Bronchial epithelial cell (primary cell): ENCODE results near the gene FAM171A1. TPM values are rescaled to one million over a fixed set of nuclear protein-coding genes. Genes with fewer than 3 reads are reported as not detected.
A peak's percentile ranks its signal among the peaks of the same experiment; 100 is the strongest.
"Not testable (repeated sequence)": the region's sequence is repeated elsewhere in the genome, so short reads cannot be mapped to it uniquely, and the experiment has no call there.

Source experiments
- DNase-seq: peaks from one replicate; pipeline ENCODE4 v3.0.0-alpha.2; 2010; ENCODE audit warnings: low read depth
- FAIRE-seq: peaks from 2 replicates; lab custom pipeline; 2011; peaks lifted over from hg19 to GRCh38; lab: Jason Lieb, UNC
- H3K27me3 ChIP-seq: 2 replicates; pipeline ENCODE4 v1.5.1; 2011; ENCODE audit warnings: low read length; ENCODE audit not compliant: control insufficient read depth, insufficient read depth
- H3K36me3 ChIP-seq: 2 replicates; pipeline ENCODE4 v1.5.1; 2011; ENCODE audit warnings: low read length; ENCODE audit not compliant: control insufficient read depth, insufficient read depth
- H3K4me3 ChIP-seq: 2 replicates; pipeline ENCODE4 v1.5.1; 2011; ENCODE audit warnings: mild to moderate bottlenecking, low read depth, low read length, control low read depth
- total RNA-seq: library from RNA; depleted of rRNA; stranded (reverse); fragments of >200 nt; gene quantifications from 2 replicates; pipeline ENCODE4 v1.2.1, GENCODE V29; 2014
- TF ChIP-seq, protein P1 (sequence below): IDR thresholded peaks from 2 replicates; pipeline ENCODE4 v1.5.1; 2011; ENCODE audit warnings: mild to moderate bottlenecking, moderate library complexity, low read length, control low read depth, inconsistent platforms; ENCODE audit not compliant: insufficient read depth, severe bottlenecking

The FAM171A1 gene
- total RNA-seq, 1 donor from 2014 or later = 2.6 TPM

DNA sequence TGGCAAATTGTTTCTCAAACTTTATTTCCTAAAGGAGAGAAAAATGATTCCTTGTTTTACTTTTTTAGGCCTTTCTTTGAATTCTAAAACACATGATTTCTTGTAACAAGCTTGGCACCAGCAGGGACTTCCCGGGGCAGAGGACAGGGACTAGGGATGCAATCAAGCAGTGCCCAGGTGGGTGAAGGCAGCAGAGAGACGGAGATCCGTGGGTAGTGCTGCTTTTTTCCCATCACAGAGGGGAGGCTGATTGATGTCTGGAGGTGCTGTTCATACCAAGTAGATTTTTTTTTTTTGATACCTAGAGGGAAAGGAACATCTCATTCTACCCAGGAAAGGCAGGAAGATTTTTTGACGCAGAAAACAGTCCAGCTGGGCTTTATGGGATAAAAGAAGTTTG is 91.9 kb downstream of the FAM171A1 start:
- DNase-seq = no peak
- TF ChIP-seq, protein P1, sequence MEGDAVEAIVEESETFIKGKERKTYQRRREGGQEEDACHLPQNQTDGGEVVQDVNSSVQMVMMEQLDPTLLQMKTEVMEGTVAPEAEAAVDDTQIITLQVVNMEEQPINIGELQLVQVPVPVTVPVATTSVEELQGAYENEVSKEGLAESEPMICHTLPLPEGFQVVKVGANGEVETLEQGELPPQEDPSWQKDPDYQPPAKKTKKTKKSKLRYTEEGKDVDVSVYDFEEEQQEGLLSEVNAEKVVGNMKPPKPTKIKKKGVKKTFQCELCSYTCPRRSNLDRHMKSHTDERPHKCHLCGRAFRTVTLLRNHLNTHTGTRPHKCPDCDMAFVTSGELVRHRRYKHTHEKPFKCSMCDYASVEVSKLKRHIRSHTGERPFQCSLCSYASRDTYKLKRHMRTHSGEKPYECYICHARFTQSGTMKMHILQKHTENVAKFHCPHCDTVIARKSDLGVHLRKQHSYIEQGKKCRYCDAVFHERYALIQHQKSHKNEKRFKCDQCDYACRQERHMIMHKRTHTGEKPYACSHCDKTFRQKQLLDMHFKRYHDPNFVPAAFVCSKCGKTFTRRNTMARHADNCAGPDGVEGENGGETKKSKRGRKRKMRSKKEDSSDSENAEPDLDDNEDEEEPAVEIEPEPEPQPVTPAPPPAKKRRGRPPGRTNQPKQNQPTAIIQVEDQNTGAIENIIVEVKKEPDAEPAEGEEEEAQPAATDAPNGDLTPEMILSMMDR = no peak
- H3K36me3 ChIP-seq = no peaks in the 10 kb centered on the region
- FAIRE-seq = no peak
- H3K27me3 ChIP-seq = no peaks in the 10 kb centered on the region
- H3K4me3 ChIP-seq = no peak overlapping the region

DNA sequence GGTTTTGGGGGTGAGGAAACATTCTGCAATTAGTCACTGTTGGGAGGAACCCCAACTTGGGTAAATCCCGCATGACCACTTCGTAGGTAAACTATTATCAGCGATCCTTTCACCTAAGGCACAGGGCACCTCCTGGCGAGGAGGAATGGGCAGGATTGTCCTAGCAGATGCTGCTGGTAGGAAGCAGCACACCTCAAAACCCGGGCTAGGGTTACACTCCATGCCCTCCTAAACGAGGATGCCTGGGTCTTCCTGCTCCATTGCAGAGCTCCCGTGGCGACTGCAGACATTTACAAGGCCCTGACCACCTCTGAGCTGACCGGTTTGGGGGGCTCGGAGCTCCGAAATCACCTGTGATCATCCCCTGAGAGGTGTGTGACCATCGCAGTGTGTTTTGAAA is 92.3 kb downstream of the FAM171A1 start:
- Histone ChIP-seq H3K4me3 (no peak overlapping the region), H3K36me3 (no peaks in the 10 kb centered on the region), H3K27me3 (no peaks in the 10 kb centered on the region)
- TF ChIP-seq, protein P1 = no peak
- DNase-seq = no peak
- no peak for FAIRE-seq

DNA sequence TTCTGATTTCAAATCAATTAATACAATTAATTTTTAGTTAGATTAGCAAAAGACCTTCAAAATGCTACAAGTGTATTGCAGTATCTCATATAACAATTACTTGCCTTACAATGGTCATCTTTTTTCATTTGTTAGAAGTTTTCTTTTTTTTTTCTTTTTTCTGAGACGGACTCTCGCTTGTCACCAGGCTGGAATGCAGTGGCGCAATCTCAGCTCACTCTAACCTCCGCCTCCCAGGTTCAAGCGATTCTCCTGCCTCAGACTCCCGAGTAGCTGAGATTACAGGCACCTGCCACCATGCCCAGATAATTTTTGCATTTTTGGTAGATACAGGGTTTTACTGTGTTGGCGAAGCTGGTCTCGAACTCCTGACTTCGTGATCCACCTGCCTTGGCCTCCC is 95.0 kb downstream of the FAM171A1 start:
- H3K36me3 ChIP-seq, H3K27me3 ChIP-seq, H3K4me3 ChIP-seq, FAIRE-seq, DNase-seq: not testable (repeated sequence)

DNA sequence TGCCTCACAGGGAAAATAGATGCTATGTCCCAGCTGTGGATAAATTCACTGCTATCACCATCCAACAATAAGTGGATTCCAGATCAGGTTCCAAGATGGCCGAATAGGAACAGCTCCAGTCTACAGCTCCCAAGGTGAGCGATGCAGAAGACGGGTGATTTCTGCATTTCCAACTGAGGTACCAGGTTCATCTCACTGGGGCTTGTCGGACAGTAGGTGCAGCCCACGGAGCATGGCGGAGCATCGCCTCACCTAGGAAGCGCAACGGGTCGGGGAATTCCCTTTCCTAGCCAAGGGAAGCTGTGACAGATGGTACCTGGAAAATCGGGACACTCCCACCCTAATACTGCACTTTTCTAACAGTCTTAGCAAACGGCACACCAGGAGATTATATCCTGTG is 101.3 kb downstream of the FAM171A1 start:
- not testable (repeated sequence) for H3K27me3 ChIP-seq, H3K4me3 ChIP-seq, FAIRE-seq, H3K36me3 ChIP-seq, DNase-seq

DNA sequence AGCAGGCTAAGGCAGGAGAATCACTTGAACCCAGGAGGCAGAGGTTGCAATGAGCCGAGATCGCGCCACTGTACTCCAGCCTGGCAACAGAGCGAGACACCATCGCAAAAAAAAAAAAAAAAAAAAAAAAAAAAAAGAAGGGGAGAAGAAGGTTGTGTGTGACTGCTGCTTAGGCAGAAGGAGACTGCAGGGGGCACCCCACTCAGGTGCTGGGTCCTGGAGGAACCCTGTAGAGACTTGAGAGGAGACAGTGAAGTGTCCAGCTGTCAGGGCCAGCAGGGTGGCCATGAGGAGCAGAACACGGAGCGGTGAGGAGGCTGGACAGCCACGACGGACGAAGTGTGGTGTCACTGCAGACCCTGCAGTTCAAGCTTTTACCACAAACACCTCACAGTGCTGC is 103.6 kb downstream of the FAM171A1 start:
- DNase-seq (no peak), FAIRE-seq (no peak)
- TF ChIP-seq, protein P1 = no peak

DNA sequence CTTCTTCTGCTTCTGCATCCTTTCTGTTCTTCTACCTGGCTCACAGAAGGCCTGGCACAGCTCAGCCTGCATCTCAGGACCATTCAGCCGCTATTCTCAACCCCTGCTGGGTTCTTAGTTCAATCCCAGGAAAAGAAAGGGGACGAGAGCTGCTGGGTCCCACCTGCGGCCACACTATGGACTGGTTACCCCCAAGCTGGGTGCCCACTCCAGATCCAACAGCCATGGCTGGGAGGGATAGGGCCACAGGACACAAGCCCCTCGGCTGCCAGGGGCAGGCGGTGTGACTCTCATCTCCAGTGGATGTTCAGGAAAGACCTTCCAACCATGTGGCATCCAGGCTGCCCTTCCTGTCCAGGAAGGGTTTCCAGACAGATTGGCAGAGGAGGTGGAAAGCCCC is 105.0 kb downstream of the FAM171A1 start:
- TF ChIP-seq, protein P1 = no peak
- no peak for DNase-seq
- Histone ChIP-seq H3K27me3 (no peaks in the 10 kb centered on the region), H3K36me3 (no peaks in the 10 kb centered on the region), H3K4me3 (no peak overlapping the region)
- no peak for FAIRE-seq

More for the DNA sequence above, 103.6 kb downstream of the FAM171A1 start:
- Histone ChIP-seq H3K4me3 (no peak overlapping the region), H3K36me3 (no peaks in the 10 kb centered on the region), H3K27me3 (no peaks in the 10 kb centered on the region)

DNA sequence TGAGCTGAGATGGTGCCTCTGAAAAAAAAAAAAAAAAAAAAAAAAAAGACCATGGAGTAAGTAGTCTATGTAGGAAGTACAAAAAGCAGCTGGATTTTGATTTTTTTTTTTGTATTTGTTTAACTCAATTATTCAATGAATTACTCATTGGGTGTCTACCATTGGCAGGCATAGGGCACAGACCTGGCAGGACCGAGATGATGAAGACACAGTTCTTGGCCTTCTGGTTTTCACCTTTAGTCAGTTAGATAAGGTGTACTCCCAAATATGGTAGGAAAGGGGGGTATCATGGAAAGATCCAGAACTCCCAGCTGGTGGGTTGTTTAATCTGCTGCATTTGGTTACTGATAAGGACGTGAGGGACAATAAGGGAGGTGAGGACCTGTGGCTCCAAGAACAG is 105.5 kb downstream of the FAM171A1 start:
- no peak for DNase-seq
- peak; percentile 75 for FAIRE-seq
- Histone ChIP-seq H3K27me3 (no peaks in the 10 kb centered on the region), H3K4me3 (no peak overlapping the region), H3K36me3 (no peaks in the 10 kb centered on the region)
- TF ChIP-seq, protein P1 = no peak
